C4-2B (cell line): ENCODE data around the gene DOK4.

ENCODE experiments used
- ZFX ChIP-seq: fragments of 450-650 bp; IDR thresholded peaks from 2 replicates; pipeline ENCODE4 v1.6.1; 2017
- TF ChIP-seq, protein P1 (sequence below): fragments of 450-650 bp; conservative IDR thresholded peaks from 2 replicates; pipeline ENCODE4 v1.5.1; 2017; ENCODE audit warnings: mild to moderate bottlenecking

- TF ChIP-seq, protein P1, sequence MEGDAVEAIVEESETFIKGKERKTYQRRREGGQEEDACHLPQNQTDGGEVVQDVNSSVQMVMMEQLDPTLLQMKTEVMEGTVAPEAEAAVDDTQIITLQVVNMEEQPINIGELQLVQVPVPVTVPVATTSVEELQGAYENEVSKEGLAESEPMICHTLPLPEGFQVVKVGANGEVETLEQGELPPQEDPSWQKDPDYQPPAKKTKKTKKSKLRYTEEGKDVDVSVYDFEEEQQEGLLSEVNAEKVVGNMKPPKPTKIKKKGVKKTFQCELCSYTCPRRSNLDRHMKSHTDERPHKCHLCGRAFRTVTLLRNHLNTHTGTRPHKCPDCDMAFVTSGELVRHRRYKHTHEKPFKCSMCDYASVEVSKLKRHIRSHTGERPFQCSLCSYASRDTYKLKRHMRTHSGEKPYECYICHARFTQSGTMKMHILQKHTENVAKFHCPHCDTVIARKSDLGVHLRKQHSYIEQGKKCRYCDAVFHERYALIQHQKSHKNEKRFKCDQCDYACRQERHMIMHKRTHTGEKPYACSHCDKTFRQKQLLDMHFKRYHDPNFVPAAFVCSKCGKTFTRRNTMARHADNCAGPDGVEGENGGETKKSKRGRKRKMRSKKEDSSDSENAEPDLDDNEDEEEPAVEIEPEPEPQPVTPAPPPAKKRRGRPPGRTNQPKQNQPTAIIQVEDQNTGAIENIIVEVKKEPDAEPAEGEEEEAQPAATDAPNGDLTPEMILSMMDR: no peak
- no peak for TF ChIP-seq ZFX
Observed at GRCh38 chr16:57530104-57530521, 43.8 kb upstream of the DOK4 start.
